ENCODE measurements around the gene KRT37. TPM values are rescaled to one million over a fixed set of nuclear protein-coding genes. Genes with fewer than 3 reads are reported as not detected.
"Not testable (repeated sequence)": the region's sequence is repeated elsewhere in the genome, so short reads cannot be mapped to it uniquely, and the experiment has no call there.

KRT37 gene
- total and polyA plus RNA-seq, 7 experiments from 2014 or later = not detected

DNA sequence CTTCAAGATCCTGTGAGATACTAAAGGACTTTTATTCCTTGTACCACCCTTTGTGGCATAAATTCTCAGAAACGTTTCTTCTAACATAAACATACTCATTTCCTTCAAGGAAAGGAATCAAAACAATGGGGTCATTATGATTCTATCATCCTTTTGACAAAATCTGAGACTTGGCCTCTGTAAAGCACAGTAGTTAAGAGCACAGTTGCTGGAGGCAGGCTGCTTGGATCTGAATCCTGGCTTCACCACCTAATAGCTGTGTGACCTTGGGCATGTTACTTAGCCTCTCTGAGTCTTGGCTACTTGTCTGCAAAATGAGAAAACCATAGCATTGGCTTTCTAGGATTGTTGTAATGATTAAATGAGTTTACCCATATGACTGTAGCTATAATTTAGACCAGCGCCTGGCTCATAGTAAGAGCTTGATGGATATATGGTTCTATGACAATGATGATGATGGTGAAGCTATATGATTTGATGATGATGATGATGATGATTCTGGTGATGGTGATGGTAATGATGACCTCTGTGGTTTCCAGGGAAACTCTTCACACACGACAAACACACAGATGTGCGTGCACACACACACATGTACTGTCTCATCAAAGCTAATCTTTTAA is 20.9 kb downstream of the KRT37 start:
- intact Hi-C loops (cut with micrococcal nuclease) = loop anchor here in 1 of 2 donors (5.0 kb wide), 1 partner anchor 61 kb away; no protein-coding TSS in a partner anchor
- H3K4me1 ChIP-seq (ENCODE audit: control insufficient read depth in 2 of 2, insufficient read depth in 2 of 2, low read length in 2 of 2) = peaks cover 11 to 12% of the 10 kb centered on the region in 2 donors
- H3K27me3 ChIP-seq (ENCODE audit: control insufficient read depth in 2 of 2, insufficient read depth in 2 of 2, low read length in 2 of 2) = no peaks in the 10 kb centered on the region
- Mint-ChIP-seq H3K27me3 (peaks cover 0 to 6% (median 0%) of the 10 kb centered on the region in 5 donors), H3K27ac (peak overlapping the region in 4 of 9 donors; percentile 1 to 69 (median 20)), H3K36me3 (peaks cover 0 to 4% (median 0%) of the 10 kb centered on the region in 5 donors), H3K4me3 (peak overlapping the region in 2 of 10 donors; percentile 4 to 39), H3K9me3 (peaks cover 0 to 2% (median 0%) of the 10 kb centered on the region in 11 donors), H3K4me1 (peaks cover 14 to 38% (median 27%) of the 10 kb centered on the region in 7 donors)
- ATAC-seq (no peak), DNase-seq (no peak)
- CTCF ChIA-PET = interaction anchor here (0.5 kb wide), 1 partner anchor 307 kb away, joined by 3 read pairs; no protein-coding TSS in a partner anchor
- no peaks in the 10 kb centered on the region for H3K36me3 ChIP-seq (ENCODE audit: control insufficient read depth in 2 of 3, insufficient read depth in 3 of 3, low read length in 3 of 3)
- POLR2A ChIA-PET = no interaction called here
- H3K4me3 ChIP-seq (ENCODE audit: low read length) = no peak overlapping the region
- H3K27ac ChIP-seq (ENCODE audit: low read depth, low read length) = no peak overlapping the region
- H3K9me3 ChIP-seq (ENCODE audit: control insufficient read depth in 2 of 3, low read length in 3 of 3) = no peaks in the 10 kb centered on the region

DNA sequence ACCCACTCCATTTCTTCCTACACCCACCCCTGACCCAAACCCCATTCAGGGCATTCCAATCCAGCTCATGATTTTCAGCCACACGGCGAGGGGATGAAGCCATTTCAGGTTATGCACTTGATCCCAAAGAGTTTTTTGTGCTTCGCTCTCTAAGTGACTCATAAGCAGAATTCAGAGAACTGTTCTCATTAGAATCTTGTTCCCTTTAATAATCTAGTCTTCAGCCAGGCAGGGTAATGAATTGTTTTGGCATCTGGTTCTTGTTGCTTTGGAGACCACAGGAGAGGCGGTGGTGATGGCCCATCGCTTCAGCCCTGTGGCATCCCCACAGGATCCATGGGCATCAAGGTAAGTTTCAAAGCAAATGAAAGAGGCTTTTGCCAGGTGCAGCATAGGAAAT is 22.2 kb downstream of the KRT37 start:
- Mint-ChIP-seq H3K4me3 (peak overlapping the region in 3 of 10 donors; percentile 2 to 48 (median 7)), H3K36me3 (peaks cover 0 to 4% (median 0%) of the 10 kb centered on the region in 5 donors), H3K27me3 (peaks cover 0 to 6% (median 0%) of the 10 kb centered on the region in 5 donors), H3K4me1 (peaks cover 10 to 33% (median 23%) of the 10 kb centered on the region in 7 donors), H3K27ac (peak overlapping the region in 3 of 9 donors; percentile 2 to 54 (median 10)), H3K9me3 (peaks cover 0 to 2% (median 0%) of the 10 kb centered on the region in 11 donors)
- Histone ChIP-seq H3K27ac (ENCODE audit: low read depth, low read length) (no peak overlapping the region), H3K36me3 (ENCODE audit: control insufficient read depth in 2 of 3, insufficient read depth in 3 of 3, low read length in 3 of 3) (no peaks in the 10 kb centered on the region), H3K9me3 (ENCODE audit: control insufficient read depth in 2 of 3, low read length in 3 of 3) (no peaks in the 10 kb centered on the region), H3K27me3 (ENCODE audit: control insufficient read depth in 2 of 2, insufficient read depth in 2 of 2, low read length in 2 of 2) (no peaks in the 10 kb centered on the region), H3K4me1 (ENCODE audit: control insufficient read depth in 2 of 2, insufficient read depth in 2 of 2, low read length in 2 of 2) (peaks cover 10 to 12% of the 10 kb centered on the region in 2 donors), H3K4me3 (ENCODE audit: low read length) (no peak overlapping the region)
- ATAC-seq = no peak
- intact Hi-C loops (cut with micrococcal nuclease) = loop anchor here in 1 of 2 donors (5.0 kb wide), 1 partner anchor 60 kb away; no protein-coding TSS in a partner anchor
- POLR2A ChIA-PET = no interaction called here
- CTCF ChIA-PET = no interaction called here
- no peak for DNase-seq

DNA sequence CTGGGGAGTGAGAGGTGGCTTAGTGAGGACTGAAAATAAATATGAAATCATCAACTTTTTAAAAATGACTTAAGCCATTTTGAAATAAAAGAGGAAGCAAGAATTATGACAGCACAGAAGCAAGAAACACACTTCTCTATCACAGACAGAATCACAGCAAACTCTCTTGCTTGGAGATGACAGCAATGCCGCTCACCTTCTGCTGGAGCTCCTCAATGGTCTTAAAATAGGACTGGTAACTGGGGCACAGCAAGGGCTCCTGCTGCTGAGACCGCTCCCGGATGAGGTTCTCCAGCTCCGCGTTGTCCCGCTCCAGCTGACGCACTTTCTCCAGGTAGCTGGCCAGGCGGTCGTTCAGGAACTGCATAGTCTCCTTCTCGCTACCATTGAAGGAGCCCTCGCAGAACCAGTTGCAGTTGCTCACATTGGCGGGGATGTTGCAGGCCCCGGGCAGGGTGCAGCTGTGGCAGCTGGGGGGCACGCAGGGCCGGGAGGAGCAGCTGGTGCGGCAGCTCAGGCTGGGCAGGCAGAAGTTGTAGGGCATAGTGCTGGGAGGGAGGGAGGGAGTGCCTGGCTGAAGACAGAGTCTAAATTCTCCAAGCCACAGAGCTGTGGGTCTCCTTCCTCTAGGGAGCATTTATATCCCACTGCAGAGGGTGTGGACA is 27.3 kb downstream of the KRT37 start, which contains the start of gene KRT31:
Gene KRT31 (minus strand): TSS at position 613 of the 665 bp plus-strand sequence. CDS start 69 bp downstream, at position 544.
- Histone ChIP-seq H3K4me1 (ENCODE audit: control insufficient read depth in 2 of 2, insufficient read depth in 2 of 2, low read length in 2 of 2) (no peaks in the 10 kb centered on the region), H3K27ac (ENCODE audit: low read depth, low read length) (no peak within 1 kb of the TSS), H3K4me3 (ENCODE audit: low read length) (no peak within 1 kb of the TSS), H3K9me3 (ENCODE audit: control insufficient read depth in 2 of 3, low read length in 3 of 3) (no peaks in the 10 kb centered on the region), H3K27me3 (ENCODE audit: control insufficient read depth in 2 of 2, insufficient read depth in 2 of 2, low read length in 2 of 2) (no peaks in the 10 kb centered on the region), H3K36me3 (ENCODE audit: control insufficient read depth in 2 of 3, insufficient read depth in 3 of 3, low read length in 3 of 3) (no peaks in the 10 kb centered on the region)
- Mint-ChIP-seq H3K4me3 (no peak within 1 kb of the TSS), H3K9me3 (peaks cover 0 to 1% (median 0%) of the 10 kb centered on the region in 11 donors), H3K36me3 (peaks cover 0 to 4% (median 0%) of the 10 kb centered on the region in 5 donors), H3K27me3 (peaks cover 0 to 6% (median under 1%) of the 10 kb centered on the region in 5 donors), H3K4me1 (peaks cover 0 to 18% (median 5%) of the 10 kb centered on the region in 7 donors), H3K27ac (peak within 1 kb of the TSS in 2 of 9 donors; percentile 44 to 63)
- no peak for DNase-seq
- ChIA-PET CTCF (interaction anchor here (0.7 kb wide), 1 partner anchor 401 kb away, joined by 3 read pairs; no protein-coding TSS in a partner anchor), POLR2A (interaction anchor here (0.6 kb wide), 1 partner anchor 161 kb away, joined by 7 read pairs; no protein-coding TSS in a partner anchor)
- intact Hi-C loops (cut with micrococcal nuclease) = no loop called here
- no peak for ATAC-seq

DNA sequence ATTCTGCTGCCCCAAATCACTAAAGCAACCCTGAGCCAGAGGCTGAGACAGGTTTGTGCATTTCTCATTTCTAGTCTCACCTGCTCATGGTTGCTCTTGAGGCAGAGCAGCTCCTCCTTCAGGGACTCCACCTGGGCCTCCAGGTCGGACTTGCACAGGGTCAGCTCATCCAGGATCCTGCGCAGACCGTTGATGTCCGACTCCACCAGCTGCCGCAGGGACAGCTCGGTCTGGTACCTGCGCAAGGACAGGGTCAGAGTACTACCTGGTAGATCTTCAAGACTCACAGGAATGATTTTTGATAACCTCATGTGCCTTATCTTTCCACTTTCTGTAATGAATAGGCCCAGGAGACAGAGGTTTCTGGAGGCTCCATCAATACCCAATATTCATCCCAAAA is 28.0 kb downstream of the KRT37 start:
- H3K9me3 Mint-ChIP-seq = peaks cover 0 to 2% (median 0%) of the 10 kb centered on the region in 11 donors
- POLR2A ChIA-PET = no interaction called here
- H3K4me3 ChIP-seq (ENCODE audit: low read length) = no peak overlapping the region
- peak overlapping the region in 1 of 9 donors; percentile 44 for H3K27ac Mint-ChIP-seq
- ATAC-seq (no peak), DNase-seq (no peak)
- H3K4me3 Mint-ChIP-seq = no peak overlapping the region
- H3K27ac ChIP-seq (ENCODE audit: low read depth, low read length) = no peak overlapping the region
- H3K4me1 Mint-ChIP-seq = peaks cover 2 to 16% (median 5%) of the 10 kb centered on the region in 7 donors
- H3K27me3 Mint-ChIP-seq = peaks cover 0 to 9% (median 4%) of the 10 kb centered on the region in 5 donors
- H3K4me1 ChIP-seq (ENCODE audit: control insufficient read depth in 2 of 2, insufficient read depth in 2 of 2, low read length in 2 of 2) = no peaks in the 10 kb centered on the region
- CTCF ChIA-PET = interaction anchor here (0.7 kb wide), 1 partner anchor 253 kb away, joined by 8 read pairs; no protein-coding TSS in a partner anchor
- H3K36me3 ChIP-seq (ENCODE audit: control insufficient read depth in 2 of 3, insufficient read depth in 3 of 3, low read length in 3 of 3) = no peaks in the 10 kb centered on the region
- H3K9me3 ChIP-seq (ENCODE audit: control insufficient read depth in 2 of 3, low read length in 3 of 3) = no peaks in the 10 kb centered on the region
- H3K36me3 Mint-ChIP-seq = peaks cover 0 to 4% (median 0%) of the 10 kb centered on the region in 5 donors
- no peaks in the 10 kb centered on the region for H3K27me3 ChIP-seq (ENCODE audit: control insufficient read depth in 2 of 2, insufficient read depth in 2 of 2, low read length in 2 of 2)
- intact Hi-C loops (cut with micrococcal nuclease) = no loop called here

GRCh38 chr17:41395611-41396010 is 28.8 kb downstream of the KRT37 start:
- Mint-ChIP-seq H3K4me3 (no peak overlapping the region), H3K27ac (no peak overlapping the region), H3K36me3 (peaks cover 0 to 4% (median 0%) of the 10 kb centered on the region in 5 donors), H3K4me1 (peaks cover 0 to 16% (median 5%) of the 10 kb centered on the region in 7 donors), H3K27me3 (peaks cover 0 to 8% (median 1%) of the 10 kb centered on the region in 5 donors), H3K9me3 (peaks cover 0 to 1% (median 0%) of the 10 kb centered on the region in 11 donors)
- Histone ChIP-seq H3K4me1 (ENCODE audit: control insufficient read depth in 2 of 2, insufficient read depth in 2 of 2, low read length in 2 of 2) (no peaks in the 10 kb centered on the region), H3K9me3 (ENCODE audit: control insufficient read depth in 2 of 3, low read length in 3 of 3) (no peaks in the 10 kb centered on the region), H3K27ac (ENCODE audit: low read depth, low read length) (no peak overlapping the region), H3K4me3 (ENCODE audit: low read length) (no peak overlapping the region), H3K27me3 (ENCODE audit: control insufficient read depth in 2 of 2, insufficient read depth in 2 of 2, low read length in 2 of 2) (no peaks in the 10 kb centered on the region), H3K36me3 (ENCODE audit: control insufficient read depth in 2 of 3, insufficient read depth in 3 of 3, low read length in 3 of 3) (no peaks in the 10 kb centered on the region)
- ATAC-seq = no peak
- CTCF ChIA-PET = no interaction called here
- intact Hi-C loops (cut with micrococcal nuclease) = no loop called here
- no peak for DNase-seq
- POLR2A ChIA-PET = no interaction called here

DNA sequence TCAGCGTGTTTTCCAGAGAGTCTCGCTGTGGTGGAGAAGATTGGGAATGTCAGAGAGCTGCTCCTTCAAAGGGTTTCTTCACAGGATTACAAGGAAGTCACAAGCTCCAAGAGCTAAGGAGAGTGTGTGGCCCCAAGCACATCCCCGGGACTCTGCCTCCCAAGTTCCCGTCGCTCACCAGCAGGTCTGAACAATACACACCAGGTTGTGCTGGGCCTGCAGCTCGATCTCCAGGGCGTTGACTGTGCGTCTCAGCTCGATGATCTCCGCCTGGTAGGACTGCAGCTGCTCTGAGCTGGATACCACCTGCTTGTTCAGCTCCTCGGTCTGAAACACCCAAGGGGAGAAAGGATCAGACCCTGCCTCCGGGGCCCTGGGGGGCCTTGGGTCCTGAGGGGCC is 29.3 kb downstream of the KRT37 start:
- H3K4me1 ChIP-seq (ENCODE audit: control insufficient read depth in 2 of 2, insufficient read depth in 2 of 2, low read length in 2 of 2); POLR2A ChIA-PET; H3K27ac Mint-ChIP-seq; H3K36me3 Mint-ChIP-seq; DNase-seq; H3K9me3 ChIP-seq (ENCODE audit: control insufficient read depth in 2 of 3, low read length in 3 of 3); intact Hi-C loops (cut with micrococcal nuclease); H3K27ac ChIP-seq (ENCODE audit: low read depth, low read length); H3K27me3 ChIP-seq (ENCODE audit: control insufficient read depth in 2 of 2, insufficient read depth in 2 of 2, low read length in 2 of 2); H3K4me3 ChIP-seq (ENCODE audit: low read length); H3K9me3 Mint-ChIP-seq; H3K4me3 Mint-ChIP-seq; CTCF ChIA-PET; H3K36me3 ChIP-seq (ENCODE audit: control insufficient read depth in 2 of 3, insufficient read depth in 3 of 3, low read length in 3 of 3); ATAC-seq: not testable (repeated sequence)
- Mint-ChIP-seq H3K4me1 (peaks cover 0 to 16% (median 5%) of the 10 kb centered on the region in 7 donors), H3K27me3 (peaks cover 0 to 12% (median 4%) of the 10 kb centered on the region in 5 donors)

All from naive thymus-derived CD4-positive, alpha-beta T cell (primary cell).